ENCODE data around the gene PPBP.

PPBP gene

GRCh38 chr4:73948990-73949706, 38.8 kb downstream of the PPBP start:
- H2AFZ ChIP-seq (ENCODE audit: low read depth, low read length) = no peak overlapping the region
- no peak overlapping the region for H3K4me3 ChIP-seq (ENCODE audit: low read depth in 1 of 2, low read length in 2 of 2)
- no peak overlapping the region for H3K9ac ChIP-seq (ENCODE audit: low read depth, low read length)
- ATAC-seq (ENCODE audit: insufficient read depth, low read depth) (no peak), DNase-seq (no peak)
- no peaks in the 10 kb centered on the region for H4K20me1 ChIP-seq (ENCODE audit: insufficient read depth, low read length)
- no peaks in the 10 kb centered on the region for H3K27me3 ChIP-seq (ENCODE audit: insufficient read depth, low read length, poor library complexity)
- H3K36me3 ChIP-seq (ENCODE audit: insufficient read depth, low read length) = no peaks in the 10 kb centered on the region
- no peak overlapping the region for H3K4me2 ChIP-seq (ENCODE audit: insufficient read depth, low read length)
- no peaks in the 10 kb centered on the region for H3K9me3 ChIP-seq (ENCODE audit: insufficient read depth, low read length, severe bottlenecking)
- H3K79me2 ChIP-seq (ENCODE audit: insufficient read depth, low read length) = no peaks in the 10 kb centered on the region
- H3K27ac ChIP-seq (ENCODE audit: low read length) = no peak overlapping the region
- TF ChIP-seq, protein P1, sequence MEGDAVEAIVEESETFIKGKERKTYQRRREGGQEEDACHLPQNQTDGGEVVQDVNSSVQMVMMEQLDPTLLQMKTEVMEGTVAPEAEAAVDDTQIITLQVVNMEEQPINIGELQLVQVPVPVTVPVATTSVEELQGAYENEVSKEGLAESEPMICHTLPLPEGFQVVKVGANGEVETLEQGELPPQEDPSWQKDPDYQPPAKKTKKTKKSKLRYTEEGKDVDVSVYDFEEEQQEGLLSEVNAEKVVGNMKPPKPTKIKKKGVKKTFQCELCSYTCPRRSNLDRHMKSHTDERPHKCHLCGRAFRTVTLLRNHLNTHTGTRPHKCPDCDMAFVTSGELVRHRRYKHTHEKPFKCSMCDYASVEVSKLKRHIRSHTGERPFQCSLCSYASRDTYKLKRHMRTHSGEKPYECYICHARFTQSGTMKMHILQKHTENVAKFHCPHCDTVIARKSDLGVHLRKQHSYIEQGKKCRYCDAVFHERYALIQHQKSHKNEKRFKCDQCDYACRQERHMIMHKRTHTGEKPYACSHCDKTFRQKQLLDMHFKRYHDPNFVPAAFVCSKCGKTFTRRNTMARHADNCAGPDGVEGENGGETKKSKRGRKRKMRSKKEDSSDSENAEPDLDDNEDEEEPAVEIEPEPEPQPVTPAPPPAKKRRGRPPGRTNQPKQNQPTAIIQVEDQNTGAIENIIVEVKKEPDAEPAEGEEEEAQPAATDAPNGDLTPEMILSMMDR (IDR thresholded peaks at IDR 0.05; ENCODE audit: borderline replicate concordance, extremely low read depth, low read length, poor library complexity, severe bottlenecking) = no peak
- no peak for TF ChIP-seq EZH2 (IDR thresholded peaks at IDR 0.05; ENCODE audit: borderline replicate concordance, low read depth, low read length, severe bottlenecking)
- no peaks in the 10 kb centered on the region for H3K4me1 ChIP-seq (ENCODE audit: insufficient read depth, low read length)

GRCh38 chr4:73948291-73948690, 39.7 kb downstream of the PPBP start:
- Histone ChIP-seq H2AFZ (ENCODE audit: low read depth, low read length) (no peak overlapping the region), H3K36me3 (ENCODE audit: insufficient read depth, low read length) (no peaks in the 10 kb centered on the region), H3K4me3 (ENCODE audit: low read depth in 1 of 2, low read length in 2 of 2) (no peak overlapping the region), H3K27me3 (ENCODE audit: insufficient read depth, low read length, poor library complexity) (no peaks in the 10 kb centered on the region), H4K20me1 (ENCODE audit: insufficient read depth, low read length) (no peaks in the 10 kb centered on the region), H3K9ac (ENCODE audit: low read depth, low read length) (no peak overlapping the region), H3K4me1 (ENCODE audit: insufficient read depth, low read length) (no peaks in the 10 kb centered on the region), H3K9me3 (ENCODE audit: insufficient read depth, low read length, severe bottlenecking) (no peaks in the 10 kb centered on the region), H3K27ac (ENCODE audit: low read length) (no peak overlapping the region), H3K79me2 (ENCODE audit: insufficient read depth, low read length) (no peaks in the 10 kb centered on the region), H3K4me2 (ENCODE audit: insufficient read depth, low read length) (no peak overlapping the region)
- ATAC-seq (ENCODE audit: insufficient read depth, low read depth) = no peak
- DNase-seq = no peak
- TF ChIP-seq EZH2 (IDR thresholded peaks at IDR 0.05; ENCODE audit: borderline replicate concordance, low read depth, low read length, severe bottlenecking) = no peak
- TF ChIP-seq, protein P1 (IDR thresholded peaks at IDR 0.05; ENCODE audit: borderline replicate concordance, extremely low read depth, low read length, poor library complexity, severe bottlenecking) = no peak

- ATAC-seq (ENCODE audit: insufficient read depth, low read depth) (no peak), DNase-seq (no peak)
- Histone ChIP-seq H3K4me2 (ENCODE audit: insufficient read depth, low read length) (no peak overlapping the region), H3K9me3 (ENCODE audit: insufficient read depth, low read length, severe bottlenecking) (no peaks in the 10 kb centered on the region), H3K9ac (ENCODE audit: low read depth, low read length) (no peak overlapping the region), H3K79me2 (ENCODE audit: insufficient read depth, low read length) (no peaks in the 10 kb centered on the region), H2AFZ (ENCODE audit: low read depth, low read length) (no peak overlapping the region), H4K20me1 (ENCODE audit: insufficient read depth, low read length) (no peaks in the 10 kb centered on the region), H3K4me3 (ENCODE audit: low read depth in 1 of 2, low read length in 2 of 2) (no peak overlapping the region), H3K27ac (ENCODE audit: low read length) (no peak overlapping the region), H3K4me1 (ENCODE audit: insufficient read depth, low read length) (no peaks in the 10 kb centered on the region), H3K27me3 (ENCODE audit: insufficient read depth, low read length, poor library complexity) (no peaks in the 10 kb centered on the region), H3K36me3 (ENCODE audit: insufficient read depth, low read length) (no peaks in the 10 kb centered on the region)
- TF ChIP-seq, protein P1 (IDR thresholded peaks at IDR 0.05; ENCODE audit: borderline replicate concordance, extremely low read depth, low read length, poor library complexity, severe bottlenecking) = no peak
- TF ChIP-seq EZH2 (IDR thresholded peaks at IDR 0.05; ENCODE audit: borderline replicate concordance, low read depth, low read length, severe bottlenecking) = no peak
These were observed 40.6 kb downstream of the PPBP start for GRCh38 chr4:73947239-73947985.

Data from DND-41 (cell line).